H1 (cell line): ENCODE results near the gene APOBR. TPM values are rescaled to one million over a fixed set of nuclear protein-coding genes. Genes with fewer than 3 reads are reported as not detected.

Source experiments
- CTCF ChIA-PET: fragments of 300-600 bp; sonication (Branson Sonifier 250); formaldehyde crosslinking; loops from one replicate; lab custom pipeline; 2021; ENCODE audit not compliant: partially characterized antibody; lab: Charles Lee
- POLR2A ChIA-PET: fragments of 300-600 bp; sonication (Branson Sonifier 250); formaldehyde crosslinking; loops from one replicate; lab custom pipeline; 2021; ENCODE audit warnings: inconsistent platforms; ENCODE audit not compliant: partially characterized antibody; lab: Charles Lee
- DNase-seq, 2 experiments: peaks; one replicate each; pipeline versions ENCODE4 v3.0.0 to v3.0.0-alpha.2; 2010 to 2022; ENCODE audit warnings: low spot score in 2 of 2, low read depth in 1 of 2, mixed read lengths in 1 of 2
- FAIRE-seq: peaks from 2 replicates; lab custom pipeline; 2011; peaks lifted over from hg19 to GRCh38; lab: Jason Lieb, UNC
- H2AFZ ChIP-seq: 2 replicates; pipeline ENCODE4 v1.8.1; 2012; ENCODE audit warnings: low read length, inconsistent platforms
- H2AK5ac ChIP-seq: 2 replicates; pipeline ENCODE4 v1.6.1; 2013; ENCODE audit warnings: low read depth, low read length
- H2BK120ac ChIP-seq: replicated peaks from 2 replicates; pipeline ENCODE3; 2013; ENCODE audit warnings: low read depth, low read length, inconsistent platforms
- H2BK12ac ChIP-seq: 2 replicates; pipeline ENCODE4 v1.6.1; 2013; ENCODE audit warnings: low read depth, low read length
- H2BK15ac ChIP-seq: 2 replicates; pipeline ENCODE4 v1.6.1; 2013; ENCODE audit warnings: low read length
- H2BK20ac ChIP-seq: 2 replicates; pipeline ENCODE4 v1.6.1; 2013; ENCODE audit warnings: low read length
- H2BK5ac ChIP-seq: 2 replicates; pipeline ENCODE4 v1.6.1; 2013; ENCODE audit warnings: low read depth, low read length
- H3K14ac ChIP-seq: 2 replicates; pipeline ENCODE4 v1.6.1; 2013; ENCODE audit warnings: inconsistent platforms; ENCODE audit not compliant: insufficient read length
- H3K18ac ChIP-seq: 2 replicates; pipeline ENCODE4 v1.6.1; 2013; ENCODE audit warnings: low read length; ENCODE audit errors: extremely low read depth
- H3K23ac ChIP-seq: 2 replicates; pipeline ENCODE4 v1.6.1; 2013; ENCODE audit warnings: inconsistent platforms; ENCODE audit not compliant: insufficient read length
- H3K23me2 ChIP-seq: 2 replicates; pipeline ENCODE4 v1.6.1; 2013; ENCODE audit warnings: low read depth, low read length
- H3K27ac ChIP-seq: 2 replicates; pipeline ENCODE4 v1.6.1; 2011; ENCODE audit warnings: low read depth, low read length, inconsistent platforms
- H3K27me3 ChIP-seq, 4 experiments: replicated peaks in 1 of 4; 1 replicate in 1 of 4; 2 replicates in 3 of 4; pipeline versions ENCODE4 v1.6.1 to v1.8.1; 2011 to 2013; ENCODE audit warnings: low read length in 3 of 4, mild to moderate bottlenecking in 3 of 4, inconsistent platforms in 2 of 4, mixed read lengths in 2 of 4, moderate library complexity in 1 of 4; ENCODE audit not compliant: control insufficient read depth in 3 of 4, insufficient read depth in 3 of 4; ENCODE audit errors: extremely low read depth in 1 of 4
- H3K36me3 ChIP-seq, 4 experiments: 2 replicates each; pipeline versions ENCODE4 v1.6.1 to v1.8.1; 2011 to 2013; ENCODE audit warnings: mild to moderate bottlenecking in 4 of 4, low read length in 3 of 4, moderate library complexity in 2 of 4, control low read depth in 1 of 4, inconsistent platforms in 1 of 4; ENCODE audit not compliant: insufficient read depth in 4 of 4, control insufficient read depth in 2 of 4
- H3K4ac ChIP-seq: replicated peaks from 2 replicates; pipeline ENCODE3; 2013; ENCODE audit warnings: low read length, low read depth, mixed read lengths, inconsistent platforms; ENCODE audit not compliant: insufficient read length
- H3K4me1 ChIP-seq, 4 experiments: replicated peaks in 1 of 4; 1 replicate in 1 of 4; 2 replicates in 3 of 4; pipeline versions ENCODE4 v1.6.1 to v1.8.1; 2011 to 2013; ENCODE audit warnings: low read length in 3 of 4, inconsistent platforms in 2 of 4, mixed read lengths in 1 of 4; ENCODE audit not compliant: insufficient read depth in 4 of 4, control insufficient read depth in 3 of 4
- H3K4me2 ChIP-seq, 2 experiments: 2 replicates each; pipeline versions ENCODE4 v1.6.1 to v1.8.1; 2011 to 2013; ENCODE audit warnings: low read depth in 2 of 2, low read length in 2 of 2, control low read depth in 1 of 2, inconsistent platforms in 1 of 2, mild to moderate bottlenecking in 1 of 2; ENCODE audit not compliant: insufficient read depth in 1 of 2
- H3K4me3 ChIP-seq, 4 experiments: fragments of 200-600, 300-600 bp in 1 of 4; sonication (generic), shearing (Covaris generic), sonication (Bioruptor Twin) in 1 of 4; 2 replicates each; pipeline versions ENCODE4 v1.5.1 to v1.8.1; 2011 to 2016; ENCODE audit warnings: low read length in 4 of 4, low read depth in 3 of 4, control low read depth in 2 of 4, inconsistent platforms in 2 of 4, mild to moderate bottlenecking in 2 of 4, mixed read lengths in 1 of 4, moderate library complexity in 1 of 4; ENCODE audit not compliant: insufficient read depth in 2 of 4; ENCODE audit errors: extremely low read depth in 1 of 4
- H3K56ac ChIP-seq: replicated peaks from 2 replicates; pipeline ENCODE3; 2013; ENCODE audit warnings: low read depth, mild to moderate bottlenecking, mixed read lengths, low read length, inconsistent platforms; ENCODE audit not compliant: insufficient read length
- H3K79me1 ChIP-seq: 2 replicates; pipeline ENCODE4 v1.6.1; 2013; ENCODE audit warnings: low read depth, low read length, control low read depth
- H3K79me2 ChIP-seq, 2 experiments: 2 replicates each; pipeline versions ENCODE4 v1.6.1 to v1.8.1; 2012 to 2013; ENCODE audit warnings: low read length in 2 of 2, mild to moderate bottlenecking in 2 of 2, inconsistent platforms in 1 of 2; ENCODE audit not compliant: insufficient read depth in 2 of 2, control insufficient read depth in 1 of 2
- H3K9ac ChIP-seq, 4 experiments: replicated peaks in 1 of 4; 1 replicate in 1 of 4; 2 replicates in 3 of 4; pipeline versions ENCODE4 v1.6.1 to v1.8.1; 2011 to 2013; ENCODE audit warnings: low read depth in 3 of 4, low read length in 3 of 4, control low read depth in 2 of 4, mild to moderate bottlenecking in 2 of 4, moderate library complexity in 2 of 4, inconsistent platforms in 1 of 4; ENCODE audit errors: extremely low read depth in 1 of 4
- H3K9me3 ChIP-seq, 2 experiments: 2 replicates each; pipeline versions ENCODE4 v1.6.1 to v1.8.1; 2012 to 2013; ENCODE audit warnings: mild to moderate bottlenecking in 2 of 2, moderate library complexity in 2 of 2, control low read depth in 1 of 2, inconsistent platforms in 1 of 2, low read depth in 1 of 2, low read length in 1 of 2, mixed read lengths in 1 of 2; ENCODE audit not compliant: insufficient read depth in 2 of 2
- H4K20me1 ChIP-seq, 2 experiments: replicated peaks in 1 of 2; 2 replicates each; pipeline versions ENCODE3 to v1.8.1; 2011 to 2013; ENCODE audit warnings: inconsistent platforms in 2 of 2, low read length in 2 of 2, mild to moderate bottlenecking in 1 of 2; ENCODE audit not compliant: insufficient read depth in 2 of 2, control insufficient read depth in 1 of 2
- H4K5ac ChIP-seq: 2 replicates; pipeline ENCODE4 v1.6.1; 2013; ENCODE audit warnings: low read length, low read depth, mixed read lengths, inconsistent platforms; ENCODE audit not compliant: insufficient read length
- H4K8ac ChIP-seq: 2 replicates; pipeline ENCODE4 v1.8.0; 2013; ENCODE audit warnings: mild to moderate bottlenecking, moderate library complexity, low read length, inconsistent platforms; ENCODE audit not compliant: insufficient read depth; ENCODE audit errors: extremely low read depth
- H4K91ac ChIP-seq: replicated peaks from 2 replicates; pipeline ENCODE3; 2013; ENCODE audit warnings: low read length, mixed read lengths, inconsistent platforms; ENCODE audit not compliant: insufficient read length
- BCL11A ChIP-seq, 2 experiments: IDR thresholded peaks; one replicate each; pipeline ENCODE4 v1.6.1; 2011; ENCODE audit warnings: low read depth in 2 of 2, low read length in 2 of 2, mild to moderate bottlenecking in 2 of 2
- CBX8 ChIP-seq: fragments of 300-800, 300-1000 bp; sonication (generic); IDR thresholded peaks from 2 replicates; pipeline ENCODE4 v1.7.1; 2016; ENCODE audit warnings: low read depth, low read length, borderline replicate concordance
- KDM4A ChIP-seq: IDR thresholded peaks from one replicate; pipeline ENCODE4 v1.7.1; 2012; ENCODE audit warnings: low read depth, mild to moderate bottlenecking, moderate library complexity, low read length, inconsistent platforms; ENCODE audit not compliant: severe bottlenecking
- MAFK ChIP-seq: IDR thresholded peaks from 2 replicates; pipeline ENCODE4 v1.6.1; 2012; ENCODE audit warnings: low read depth, mild to moderate bottlenecking, improper control_type of control experiment, low read length
- NANOG ChIP-seq: IDR thresholded peaks from 2 replicates; pipeline ENCODE4 v1.6.1; 2011; ENCODE audit warnings: low read length, low read depth, mild to moderate bottlenecking, inconsistent platforms; ENCODE audit not compliant: insufficient read depth, poor library complexity, severe bottlenecking
- PHF8 ChIP-seq: fragments of 200-600 bp; sonication (generic); conservative IDR thresholded peaks from 2 replicates; pipeline ENCODE4 v1.7.1; 2012; ENCODE audit warnings: low read depth, mild to moderate bottlenecking, inconsistent platforms, low read length, moderate library complexity
- RFX5 ChIP-seq: IDR thresholded peaks from 2 replicates; pipeline ENCODE4 v1.6.1; 2011; ENCODE audit warnings: low read depth, low read length, improper control_type of control experiment, borderline replicate concordance
- SAP30 ChIP-seq: fragments of 300-600 bp; sonication (generic); IDR thresholded peaks from 2 replicates; pipeline ENCODE4 v1.7.1; 2012; ENCODE audit warnings: low read length, moderate library complexity, mild to moderate bottlenecking, inconsistent platforms; ENCODE audit not compliant: insufficient read depth, insufficient replicate concordance
- SP1 ChIP-seq: IDR thresholded peaks from 2 replicates; pipeline ENCODE4 v1.6.1; 2011; ENCODE audit warnings: low read depth, low read length
- TCF12 ChIP-seq: IDR thresholded peaks from 2 replicates; pipeline ENCODE4 v1.6.1; 2011; ENCODE audit warnings: low read depth, mild to moderate bottlenecking, low read length
- WGBS, 2 experiments: shearing (Covaris generic) in 1 of 2; methylation state at CpG; one replicate each; pipeline versions ENCODE4 v1.1.6 to v1.1.7; 2013 to 2015; ENCODE audit warnings: low lambda C conversion rate in 2 of 2, mixed read lengths in 2 of 2, inconsistent platforms in 1 of 2, low coverage in 1 of 2, missing lambda C conversion rate in 1 of 2; ENCODE audit not compliant: insufficient replicate concordance in 2 of 2, insufficient coverage in 1 of 2, insufficient read length in 1 of 2; ENCODE audit errors: extremely low coverage in 1 of 2, missing lambda C conversion rate in 1 of 2; 5-methylcytosine and 5-hydroxymethylcytosine counted together
- polyA plus RNA-seq, 7 experiments: library from polyadenylated mRNA; depleted of rRNA in 3 of 7; stranded (reverse) in 5 of 7; unstranded in 2 of 7; fragments of >200 nt in 5 of 7; fragments of 200-250 nt in 2 of 7; gene quantifications; 1 replicate in 5 of 7; 2 replicates in 1 of 7; 4 replicates in 1 of 7; pipeline versions ENCODE4 v1.2.1 to v1.2.3, GENCODE V29; 2011 to 2013; ENCODE audit warnings: missing spikeins in 2 of 7, mixed read lengths in 2 of 7
- total RNA-seq: library from RNA; stranded (reverse); fragmentation: NEBNext Ultra II Directional; extraction: Animal tissue kit (Norgen Biotek cat#: 25700); gene quantifications from 2 replicates; pipeline ENCODE4 v1.2.1, GENCODE V29; 2021
- TF ChIP-seq, protein P1 (sequence below): IDR thresholded peaks from 2 replicates; pipeline ENCODE4 v1.6.1; 2012; ENCODE audit warnings: low read length, inconsistent platforms
- TF ChIP-seq, protein P2 (sequence below): IDR thresholded peaks from 2 replicates; pipeline ENCODE4 v1.6.1; 2011; ENCODE audit warnings: low read depth, mild to moderate bottlenecking, low read length; ENCODE audit not compliant: insufficient read depth

Gene APOBR
- total and polyA plus RNA-seq, 2 of the 8 experiments (the other 6 are each of a cell fraction or from before 2014, with no cell fraction given) = not detected

DNA sequence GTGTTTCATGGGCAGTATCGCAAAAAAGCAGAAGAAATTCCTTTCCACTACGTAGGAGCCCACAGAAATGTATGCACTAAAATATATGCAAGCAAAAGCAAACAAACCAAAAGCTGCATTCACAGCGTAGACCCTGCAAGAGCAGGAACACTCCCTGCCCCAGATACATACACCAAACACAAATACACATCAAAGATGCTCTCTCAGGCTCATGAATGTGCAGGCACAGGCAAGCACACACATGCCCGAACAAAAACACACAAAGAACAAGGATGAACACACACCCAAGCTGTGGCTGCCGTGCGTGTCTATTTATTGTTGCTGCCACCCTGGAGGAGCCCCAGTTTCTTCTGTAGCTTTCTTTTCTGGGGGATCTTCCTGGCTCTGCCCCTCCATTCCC is 42.6 kb downstream of the APOBR start:
- no peak overlapping the region for H4K8ac ChIP-seq
- H2BK20ac ChIP-seq = 0 out of 2 replicates have a peak overlapping the region, but pooled peaks have one; percentile 21
- H2AFZ ChIP-seq = no peak overlapping the region
- H3K9ac ChIP-seq = no peak overlapping the region
- no peaks in the 10 kb centered on the region for H3K79me1 ChIP-seq
- no peak overlapping the region for H3K23ac ChIP-seq
- H2BK120ac ChIP-seq = no peak overlapping the region
- H3K18ac ChIP-seq = no peak overlapping the region
- ChIA-PET CTCF (interaction anchor here (0.6 kb wide), 1 partner anchor 563 kb away, joined by 3 read pairs; no protein-coding TSS in a partner anchor), POLR2A (no interaction called here)
- no peak overlapping the region for H4K91ac ChIP-seq
- FAIRE-seq = no peak
- no peaks in the 10 kb centered on the region for H3K23me2 ChIP-seq
- peaks cover 0 to 4% (median 1%) of the 10 kb centered on the region in 4 experiments; a peak in 2 of 7 replicates for H3K4me1 ChIP-seq
- H3K4ac ChIP-seq = no peak overlapping the region
- no peak for DNase-seq
- no peak overlapping the region for H2BK15ac ChIP-seq
- no peaks in the 10 kb centered on the region for H3K36me3 ChIP-seq
- no peak overlapping the region for H3K14ac ChIP-seq
- no peaks in the 10 kb centered on the region for H3K27me3 ChIP-seq
- no peak overlapping the region for H4K5ac ChIP-seq
- no peak overlapping the region for H3K4me2 ChIP-seq
- no peak overlapping the region for H3K56ac ChIP-seq
- WGBS, 2 experiments = 89% methylated on average over 6 of the region's 6 CpGs; no CpG with 5 or more reads in 1 of the 2 experiments
- no peak overlapping the region for H2BK12ac ChIP-seq
- no peak overlapping the region for H3K27ac ChIP-seq
- H4K20me1 ChIP-seq = no peaks in the 10 kb centered on the region
- no peaks in the 10 kb centered on the region for H3K79me2 ChIP-seq
- H2AK5ac ChIP-seq = no peak overlapping the region
- H3K4me3 ChIP-seq = no peak overlapping the region
- no peaks in the 10 kb centered on the region for H3K9me3 ChIP-seq
- no peak overlapping the region for H2BK5ac ChIP-seq
- no peak for TF ChIP-seq TCF12
- TF ChIP-seq PHF8 = no peak
- no peak for TF ChIP-seq SAP30
- no peak for TF ChIP-seq KDM4A
- no peak for TF ChIP-seq NANOG
- TF ChIP-seq RFX5 = no peak
- TF ChIP-seq MAFK = no peak
- TF ChIP-seq, protein P1, sequence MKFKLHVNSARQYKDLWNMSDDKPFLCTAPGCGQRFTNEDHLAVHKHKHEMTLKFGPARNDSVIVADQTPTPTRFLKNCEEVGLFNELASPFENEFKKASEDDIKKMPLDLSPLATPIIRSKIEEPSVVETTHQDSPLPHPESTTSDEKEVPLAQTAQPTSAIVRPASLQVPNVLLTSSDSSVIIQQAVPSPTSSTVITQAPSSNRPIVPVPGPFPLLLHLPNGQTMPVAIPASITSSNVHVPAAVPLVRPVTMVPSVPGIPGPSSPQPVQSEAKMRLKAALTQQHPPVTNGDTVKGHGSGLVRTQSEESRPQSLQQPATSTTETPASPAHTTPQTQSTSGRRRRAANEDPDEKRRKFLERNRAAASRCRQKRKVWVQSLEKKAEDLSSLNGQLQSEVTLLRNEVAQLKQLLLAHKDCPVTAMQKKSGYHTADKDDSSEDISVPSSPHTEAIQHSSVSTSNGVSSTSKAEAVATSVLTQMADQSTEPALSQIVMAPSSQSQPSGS = no peak
- TF ChIP-seq, protein P2, sequence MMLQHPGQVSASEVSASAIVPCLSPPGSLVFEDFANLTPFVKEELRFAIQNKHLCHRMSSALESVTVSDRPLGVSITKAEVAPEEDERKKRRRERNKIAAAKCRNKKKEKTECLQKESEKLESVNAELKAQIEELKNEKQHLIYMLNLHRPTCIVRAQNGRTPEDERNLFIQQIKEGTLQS = no peak
- no peak for TF ChIP-seq CBX8
- TF ChIP-seq BCL11A (IDR thresholded peaks at IDR 0.05; ENCODE audit: low read depth in 2 of 2, low read length in 2 of 2) = no peak
- no peak for TF ChIP-seq SP1
